Ramos (cell line): ENCODE measurements around the gene GYPB.
"Not testable (repeated sequence)": the region's sequence is repeated elsewhere in the genome, so short reads cannot be mapped to it uniquely, and the experiment has no call there.

Source experiments
- in situ Hi-C: fragments of 300-500 bp; cut with MboI; formaldehyde crosslinking; loops from one replicate; pipeline ENCODE4 v1.14.3; 2022; ENCODE audit warnings: low sequenced_read_pairs; ENCODE audit not compliant: unreplicated experiment

The GYPB gene

GRCh38 chr4:144019277-144019676 is at the start of gene GYPB:
Gene GYPB, minus strand, starts transcription at chr4:144019380. Its CDS starts 93 bp downstream, at chr4:144019287.
- in situ Hi-C loops: not testable (repeated sequence)

DNA sequence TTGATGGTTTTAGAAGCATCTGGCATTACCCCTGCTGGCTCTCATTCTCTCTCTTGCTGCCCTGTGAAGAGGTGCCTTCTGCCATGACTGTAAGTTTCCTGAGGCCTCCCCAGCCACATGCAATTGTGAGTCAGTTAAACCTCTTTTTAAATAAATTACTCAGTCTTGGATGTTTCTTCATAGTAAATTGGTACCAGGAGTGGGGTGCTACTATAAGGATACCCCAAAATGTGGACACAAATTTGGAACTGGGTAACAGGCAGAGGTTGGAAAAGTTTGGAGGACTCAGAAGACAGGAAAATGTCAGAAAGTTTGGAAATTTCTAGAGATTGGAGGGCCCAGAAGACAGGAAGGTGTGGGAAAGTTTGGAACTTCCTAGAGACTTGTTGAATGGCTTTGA is 42.4 kb upstream of the GYPB start:
- in situ Hi-C loops: not testable (repeated sequence)

DNA sequence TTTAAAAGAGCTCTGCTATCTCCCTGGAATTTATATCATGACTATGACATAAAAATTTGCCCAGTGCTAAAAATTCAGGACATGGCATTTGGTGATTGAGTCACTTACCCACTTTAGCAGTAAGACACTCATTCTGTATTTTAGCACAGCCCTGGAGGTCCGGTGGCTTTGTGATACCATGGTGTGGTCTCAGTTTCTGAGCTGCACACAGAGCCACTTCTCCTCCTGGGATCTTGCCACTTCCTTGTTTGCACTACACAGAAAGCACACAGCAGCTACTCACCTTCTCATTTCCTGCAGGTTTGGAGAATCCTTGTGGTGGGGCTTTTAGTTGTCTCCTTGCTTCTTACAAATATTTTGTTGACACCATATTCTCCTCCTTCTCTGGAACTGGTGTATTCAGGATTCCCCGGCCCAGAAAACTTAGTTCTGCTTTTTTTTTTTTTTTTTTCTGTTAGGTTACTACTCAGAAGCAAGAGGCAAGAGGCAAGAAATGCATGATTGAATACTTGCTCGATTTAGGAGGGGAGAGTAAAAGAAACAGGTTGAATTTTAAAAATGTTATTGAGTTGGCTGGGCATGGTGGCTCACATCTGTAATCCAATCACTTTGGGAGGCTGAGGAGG is 41.2 kb upstream of the GYPB start:
- in situ Hi-C loops: not testable (repeated sequence)

DNA sequence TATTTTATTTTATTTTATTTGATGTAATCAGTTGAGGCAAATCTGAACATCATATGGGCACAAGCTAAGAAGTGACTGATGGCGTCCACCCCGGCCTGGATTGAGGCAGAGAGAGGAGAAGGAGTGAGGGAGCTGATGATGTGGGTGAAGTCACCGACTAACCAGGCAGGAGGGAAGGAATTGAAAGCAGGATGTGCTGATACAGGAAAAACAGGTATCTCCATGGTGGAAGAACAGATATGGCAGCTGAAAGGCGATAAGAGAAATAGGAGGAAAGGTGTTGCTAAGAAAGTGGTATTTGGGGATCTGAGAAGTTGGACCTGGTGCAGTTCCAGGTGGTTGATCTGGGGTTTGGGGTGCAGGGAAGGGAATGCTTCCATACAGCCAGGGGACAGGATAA is 37.6 kb upstream of the GYPB start:
- in situ Hi-C loops: no loop called here

DNA sequence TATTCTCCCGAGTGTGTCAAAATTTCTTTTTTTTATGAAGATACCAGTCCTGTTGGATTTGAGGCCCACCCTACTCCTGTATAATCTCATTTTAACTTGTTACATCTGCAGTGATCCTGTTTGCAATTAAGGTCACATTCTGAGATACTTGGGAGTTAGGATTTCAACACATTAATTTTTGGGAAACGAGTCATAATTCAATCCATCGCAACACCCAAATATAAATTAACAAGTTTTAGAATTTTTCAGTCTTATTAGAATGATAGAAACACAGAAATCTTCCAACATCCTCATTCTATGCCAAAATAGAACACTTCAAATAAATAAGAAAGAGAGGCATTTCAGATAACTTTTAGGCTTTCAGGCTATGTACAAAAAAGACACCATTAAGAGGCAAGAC is 36.2 kb upstream of the GYPB start:
- in situ Hi-C loops: not testable (repeated sequence)

- in situ Hi-C loops: not testable (repeated sequence)
Measured at GRCh38 chr4:144051494-144051893, 32.3 kb upstream of the GYPB start.

GRCh38 chr4:144050631-144051030 is 31.5 kb upstream of the GYPB start:
- in situ Hi-C loops: not testable (repeated sequence)

GRCh38 chr4:144049495-144050424 is 30.6 kb upstream of the GYPB start:
- in situ Hi-C loops: not testable (repeated sequence)

- in situ Hi-C loops: not testable (repeated sequence)
Measured at GRCh38 chr4:144044936-144045335, 25.8 kb upstream of the GYPB start.

DNA sequence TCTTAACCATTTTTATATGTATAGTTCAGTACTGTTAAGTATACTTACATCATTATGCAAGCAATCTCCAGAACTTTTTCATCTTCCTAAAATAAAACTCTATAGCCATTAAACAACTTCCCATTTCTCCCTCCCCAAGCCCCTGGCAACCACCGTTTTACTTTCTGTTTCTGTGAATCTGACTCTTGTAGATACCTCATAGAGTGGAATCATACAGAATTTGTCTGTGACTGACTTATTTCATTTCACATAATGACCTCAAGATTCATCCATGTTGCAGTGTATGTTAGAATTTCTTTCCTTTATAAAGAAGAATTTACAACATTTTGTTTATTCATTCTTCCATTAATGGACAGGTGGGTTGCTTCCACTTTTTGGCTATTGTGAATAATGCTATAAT is 13.4 kb upstream of the GYPB start:
- in situ Hi-C loops: not testable (repeated sequence)

DNA sequence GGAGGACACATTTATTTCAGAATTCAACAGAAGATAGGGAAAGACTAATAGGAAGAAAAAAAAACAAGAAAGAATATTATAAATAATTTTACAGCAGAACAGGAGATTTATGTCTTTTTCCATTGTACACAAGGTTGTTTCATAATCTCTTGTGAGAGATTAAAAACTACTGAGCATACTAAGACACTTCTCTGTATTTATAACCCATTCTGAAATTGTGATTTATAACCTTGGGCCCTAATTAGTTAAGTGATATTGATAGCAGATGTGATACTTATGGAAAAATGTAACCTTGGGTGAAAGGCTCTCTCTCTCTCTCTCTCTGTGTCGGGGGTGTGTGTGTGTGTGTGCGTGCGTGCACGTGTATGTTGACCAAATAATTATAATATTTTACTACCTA is 12.7 kb upstream of the GYPB start:
- in situ Hi-C loops: not testable (repeated sequence)

DNA sequence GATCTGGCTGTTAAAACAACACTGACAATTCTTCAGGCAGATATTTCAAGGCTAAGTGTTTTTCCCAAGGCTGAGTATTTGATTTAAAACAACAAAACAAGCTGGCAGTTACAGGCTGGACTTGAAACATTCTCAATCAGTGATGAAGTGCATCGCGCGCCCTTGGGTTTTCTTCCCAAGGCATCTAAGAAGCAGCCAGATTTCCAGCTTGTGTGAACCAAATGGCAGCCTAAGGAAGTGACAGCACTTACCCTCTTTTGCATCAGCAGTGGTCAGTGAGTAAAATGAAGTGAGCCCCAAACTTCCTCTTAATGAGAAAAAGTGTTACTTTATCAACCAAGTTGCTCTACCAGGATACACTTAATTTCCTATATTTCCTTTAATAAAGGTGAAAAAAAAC is 12.2 kb upstream of the GYPB start:
- in situ Hi-C loops: not testable (repeated sequence)

DNA sequence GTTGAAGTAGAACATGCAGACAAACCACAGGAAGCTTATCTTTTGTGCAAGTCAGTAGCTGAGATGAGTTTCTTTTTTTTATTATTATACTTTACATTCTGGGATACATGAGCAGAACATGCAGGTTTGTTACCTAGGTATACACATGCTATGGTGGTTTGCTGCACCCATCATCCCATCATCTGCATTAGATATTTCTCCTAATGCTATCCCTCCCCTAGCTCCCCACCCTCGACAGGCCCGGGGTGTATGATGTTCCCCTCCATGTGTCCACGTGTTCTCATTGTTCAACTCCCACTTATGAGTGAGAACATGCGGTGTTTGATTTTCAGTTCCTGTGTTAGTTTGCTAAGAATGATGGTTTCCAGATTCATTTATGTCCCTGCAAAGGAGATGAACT is 11.5 kb upstream of the GYPB start:
- in situ Hi-C loops: not testable (repeated sequence)

- in situ Hi-C loops: not testable (repeated sequence)
Measured at GRCh38 chr4:144026682-144027081, 7.5 kb upstream of the GYPB start.

GRCh38 chr4:144024399-144025053 is 5.3 kb upstream of the GYPB start:
- in situ Hi-C loops: not testable (repeated sequence)

- in situ Hi-C loops: not testable (repeated sequence)
Measured at GRCh38 chr4:144022772-144023400, 3.7 kb upstream of the GYPB start.

DNA sequence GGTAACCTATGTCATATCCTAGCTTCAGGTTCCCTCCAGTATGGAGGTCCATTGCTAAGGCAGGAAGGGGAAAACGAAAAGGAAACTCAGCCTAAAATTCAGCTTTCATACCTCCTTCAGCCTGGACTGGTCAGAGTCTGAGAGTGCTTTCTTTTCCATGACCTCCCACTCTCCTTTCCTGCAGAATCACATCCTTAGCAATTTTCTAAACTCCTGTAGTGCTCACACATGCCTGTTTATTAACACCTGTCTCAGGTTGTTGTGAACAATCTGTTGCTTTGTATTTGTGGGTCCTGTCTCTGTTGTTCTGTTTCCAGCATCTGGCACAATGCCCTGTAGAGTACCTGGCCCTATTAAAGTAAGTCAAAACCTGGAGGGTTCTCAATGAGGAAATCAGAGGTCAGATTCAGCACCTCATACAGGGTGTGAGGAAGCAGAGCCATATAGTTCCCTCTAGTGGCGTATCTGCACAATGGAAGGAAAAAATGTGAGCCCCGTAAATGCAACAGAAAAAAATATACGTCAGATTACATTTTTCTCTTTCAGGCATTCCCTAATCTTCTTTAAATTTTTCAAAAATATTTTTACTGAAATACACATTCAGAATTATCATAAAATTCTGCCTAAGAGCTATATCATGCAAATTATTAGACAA is 2.3 kb upstream of the GYPB start:
- in situ Hi-C loops: not testable (repeated sequence)

GRCh38 chr4:144018223-144019000 is 768 bp downstream of the GYPB start:
- in situ Hi-C loops: not testable (repeated sequence)

DNA sequence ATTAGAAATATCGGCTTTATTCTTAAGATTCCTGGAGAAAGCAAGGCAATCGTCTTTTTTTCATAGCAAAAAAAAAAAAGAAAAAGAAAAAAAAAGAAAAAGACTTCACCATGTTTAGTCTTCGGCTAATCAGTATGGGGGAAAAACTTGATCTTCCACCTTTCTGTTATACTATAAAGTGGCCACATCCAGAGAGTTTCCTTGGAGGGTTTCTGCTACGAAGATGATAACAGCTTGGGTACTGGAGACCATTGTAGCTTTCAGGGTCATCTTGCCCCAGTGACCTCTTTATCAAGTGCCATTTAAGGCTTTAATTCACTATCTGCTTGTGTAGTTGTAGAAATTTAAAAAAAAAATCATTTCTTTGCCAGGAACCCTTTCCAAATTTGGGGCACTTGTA is 1.9 kb downstream of the GYPB start:
- in situ Hi-C loops: not testable (repeated sequence)
